ENCODE data around the gene DENND4A. TPM values are rescaled to one million over a fixed set of nuclear protein-coding genes. Genes with fewer than 3 reads are reported as not detected.

DENND4A gene
- polyA plus RNA-seq, 2 of the 4 experiments (the other 2 are of a cell fraction): 5.6 to 16.8 TPM

GRCh38 chr15:65772930-65773329 is 19.2 kb downstream of the DENND4A start:
- ATAC-seq (no peak), FAIRE-seq (no peak), DNase-seq (ENCODE audit: low read depth in 1 of 2, low spot score in 1 of 2) (no peak)
- Histone ChIP-seq H3K9me3 (no peaks in the 10 kb centered on the region), H3K4me2 (no peak overlapping the region), H3K4me1 (no peaks in the 10 kb centered on the region), H3K4me3 (no peak overlapping the region), H3K27ac (no peak overlapping the region)
- TF ChIP-seq PHF8 (IDR thresholded peaks at IDR 0.05; ENCODE audit: borderline replicate concordance, low read depth) (no peak), HOXB5 (CRISPR knock-in tag; IDR thresholded peaks at IDR 0.05) (no peak), KDM5A (IDR thresholded peaks at IDR 0.05) (no peak), HOXA7 (CRISPR knock-in tag; IDR thresholded peaks at IDR 0.05) (no peak), CBX8 (IDR thresholded peaks at IDR 0.05) (no peak), JUNB (IDR thresholded peaks at IDR 0.05) (no peak), FOXS1 (CRISPR knock-in tag; IDR thresholded peaks at IDR 0.05) (no peak), MAX (IDR thresholded peaks at IDR 0.05) (no peak), ESRRA (IDR thresholded peaks at IDR 0.05; ENCODE audit: borderline replicate concordance, low read length) (no peak), BHLHE40 (IDR thresholded peaks at IDR 0.05; ENCODE audit: low read depth, low read length) (no peak)
- 89% methylated on average over 2 of the region's 2 CpGs for WGBS (ENCODE audit: missing lambda C conversion rate)
- CTCF ChIA-PET: interaction anchor here (0.6 to 1.2 kb wide), 2 partner anchors 13 to 17 kb away, joined by 3 read pairs; no protein-coding TSS in a partner anchor
- POLR2A ChIA-PET: no interaction called here

GRCh38 chr15:65771870-65772269 is 20.2 kb downstream of the DENND4A start:
- ATAC-seq: no peak
- no peak for DNase-seq (ENCODE audit: low read depth in 1 of 2, low spot score in 1 of 2)
- ChIA-PET POLR2A (no interaction called here), CTCF (interaction anchor here (0.8 to 1.5 kb wide), 5 partner anchors 9 to 176 kb away, joined by 3 to 6 read pairs (median 3); no protein-coding TSS in a partner anchor)
- Histone ChIP-seq H3K9me3 (no peaks in the 10 kb centered on the region), H3K4me2 (no peak overlapping the region), H3K4me1 (peaks cover 9% of the 10 kb centered on the region), H3K27ac (no peak overlapping the region), H3K4me3 (no peak overlapping the region)
- TF ChIP-seq GATA3 (IDR thresholded peaks at IDR 0.05; ENCODE audit: borderline replicate concordance) (no peak), RNF2 (IDR thresholded peaks at IDR 0.05; ENCODE audit: borderline replicate concordance, low read depth) (no peak), EP300 (IDR thresholded peaks at IDR 0.05) (no peak), PBX3 (IDR thresholded peaks at IDR 0.05) (no peak), PHF8 (IDR thresholded peaks at IDR 0.05; ENCODE audit: borderline replicate concordance, low read depth) (no peak), KDM1A (IDR thresholded peaks at IDR 0.05; ENCODE audit: low read depth) (no peak), ATOH8 (CRISPR knock-in tag; IDR thresholded peaks at IDR 0.05; ENCODE audit: low read depth) (no peak), NFE2L2 (conservative IDR thresholded peaks at IDR 0.05; ENCODE audit: low read length) (no peak), ELK1 (IDR thresholded peaks at IDR 0.05; ENCODE audit: low read depth, low read length) (no peak), ESRRA (IDR thresholded peaks at IDR 0.05; ENCODE audit: borderline replicate concordance, low read length) (no peak), HDAC2 (IDR thresholded peaks at IDR 0.05) (no peak), JUNB (IDR thresholded peaks at IDR 0.05) (no peak), USF2 (IDR thresholded peaks at IDR 0.05) (no peak), CTCF (IDR thresholded peaks at IDR 0.05) (no peak)
- no peak for FAIRE-seq
- 88% methylated on average over 9 of the region's 9 CpGs for WGBS (ENCODE audit: missing lambda C conversion rate)
